ENCODE results near the gene TDRD7.

The TDRD7 gene

DNA sequence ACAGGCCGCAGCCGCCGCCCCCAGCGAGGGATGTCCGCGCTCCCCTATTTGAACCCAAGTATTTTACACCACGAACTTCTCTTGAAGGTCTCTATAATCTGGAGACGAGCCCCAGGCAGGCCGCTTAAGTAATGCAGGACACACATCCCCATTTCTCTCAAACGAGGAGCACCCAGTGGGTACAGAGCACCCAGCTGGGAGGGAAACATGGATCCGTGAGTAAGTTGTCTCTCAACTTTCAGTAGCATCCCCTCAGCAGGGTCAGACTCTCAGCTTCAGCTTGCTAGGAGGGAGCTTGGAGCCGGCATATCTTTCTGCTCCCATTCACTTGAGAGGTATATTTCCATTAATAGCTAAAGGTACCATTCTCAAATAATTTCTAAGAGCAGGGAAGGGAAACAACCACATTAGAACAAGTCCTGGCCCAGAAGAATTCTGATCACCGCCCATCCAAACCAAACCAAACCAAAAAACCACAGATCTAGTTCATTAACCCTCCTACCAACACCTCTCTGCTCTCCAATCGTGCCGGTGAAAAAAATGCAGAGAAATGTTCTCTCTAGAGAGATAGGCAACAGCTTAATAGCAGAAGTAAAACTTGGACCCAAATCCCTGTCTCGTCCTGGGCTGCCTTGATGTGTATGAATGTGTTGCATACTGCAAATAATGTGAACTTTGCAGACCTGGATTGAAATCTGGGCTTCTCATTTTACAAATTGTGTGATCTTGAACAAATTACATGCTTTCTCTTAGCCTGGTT is 910 bp downstream of the TDRD7 start:
- TF ChIP-seq, protein P1, sequence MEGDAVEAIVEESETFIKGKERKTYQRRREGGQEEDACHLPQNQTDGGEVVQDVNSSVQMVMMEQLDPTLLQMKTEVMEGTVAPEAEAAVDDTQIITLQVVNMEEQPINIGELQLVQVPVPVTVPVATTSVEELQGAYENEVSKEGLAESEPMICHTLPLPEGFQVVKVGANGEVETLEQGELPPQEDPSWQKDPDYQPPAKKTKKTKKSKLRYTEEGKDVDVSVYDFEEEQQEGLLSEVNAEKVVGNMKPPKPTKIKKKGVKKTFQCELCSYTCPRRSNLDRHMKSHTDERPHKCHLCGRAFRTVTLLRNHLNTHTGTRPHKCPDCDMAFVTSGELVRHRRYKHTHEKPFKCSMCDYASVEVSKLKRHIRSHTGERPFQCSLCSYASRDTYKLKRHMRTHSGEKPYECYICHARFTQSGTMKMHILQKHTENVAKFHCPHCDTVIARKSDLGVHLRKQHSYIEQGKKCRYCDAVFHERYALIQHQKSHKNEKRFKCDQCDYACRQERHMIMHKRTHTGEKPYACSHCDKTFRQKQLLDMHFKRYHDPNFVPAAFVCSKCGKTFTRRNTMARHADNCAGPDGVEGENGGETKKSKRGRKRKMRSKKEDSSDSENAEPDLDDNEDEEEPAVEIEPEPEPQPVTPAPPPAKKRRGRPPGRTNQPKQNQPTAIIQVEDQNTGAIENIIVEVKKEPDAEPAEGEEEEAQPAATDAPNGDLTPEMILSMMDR (conservative IDR thresholded peaks at IDR 0.05) = no peak
- no peak for TF ChIP-seq ZFX (IDR thresholded peaks at IDR 0.05)

DNA sequence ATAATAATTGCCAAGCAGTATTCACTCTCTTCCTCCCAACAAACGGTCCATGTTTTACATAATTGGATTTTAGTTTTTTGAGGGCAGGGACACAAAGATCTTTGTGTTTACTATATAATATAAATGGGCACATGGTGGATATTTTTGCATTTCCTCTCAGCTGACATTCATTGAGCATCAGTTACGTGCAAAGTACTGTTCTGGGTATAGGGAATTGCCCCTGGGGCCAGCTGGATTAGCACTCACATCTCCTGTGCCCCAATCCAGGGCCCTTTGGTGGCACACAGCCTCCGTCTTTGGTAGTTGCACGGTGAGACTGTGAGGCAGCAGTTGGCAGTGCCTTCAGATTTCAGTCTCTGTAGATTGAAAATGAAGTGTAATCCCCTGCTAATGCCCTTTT is 1.6 kb downstream of the TDRD7 start:
- no peak for TF ChIP-seq ZFX (IDR thresholded peaks at IDR 0.05)
- TF ChIP-seq, protein P1 (conservative IDR thresholded peaks at IDR 0.05) = no peak
- no peak overlapping the region for H3K27ac ChIP-seq

More for the DNA sequence above, 910 bp downstream of the TDRD7 start:
- H3K27ac ChIP-seq = peak overlapping the region; percentile 61

DNA sequence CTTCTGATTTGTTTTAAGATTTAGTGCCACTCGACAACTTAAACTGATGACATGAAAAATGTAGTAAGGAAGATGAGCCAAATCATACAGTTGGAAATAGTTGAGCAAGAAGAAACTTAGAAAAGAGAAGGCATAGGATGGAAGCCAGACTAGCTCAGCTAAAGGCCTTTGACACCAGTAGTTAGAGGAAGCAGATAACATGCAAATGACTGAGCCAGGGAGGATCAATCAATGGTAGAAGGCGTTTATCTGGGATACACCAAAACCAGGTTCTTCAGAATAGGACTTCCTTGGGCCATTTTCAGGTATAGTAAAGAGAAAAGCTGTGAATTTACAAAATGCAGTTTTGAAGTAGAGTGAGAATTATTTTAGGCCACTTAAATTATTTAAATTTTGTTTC is 3.2 kb downstream of the TDRD7 start:
- TF ChIP-seq, protein P1 (conservative IDR thresholded peaks at IDR 0.05) = no peak
- TF ChIP-seq ZFX (IDR thresholded peaks at IDR 0.05) = no peak
- H3K27ac ChIP-seq = no peak overlapping the region

DNA sequence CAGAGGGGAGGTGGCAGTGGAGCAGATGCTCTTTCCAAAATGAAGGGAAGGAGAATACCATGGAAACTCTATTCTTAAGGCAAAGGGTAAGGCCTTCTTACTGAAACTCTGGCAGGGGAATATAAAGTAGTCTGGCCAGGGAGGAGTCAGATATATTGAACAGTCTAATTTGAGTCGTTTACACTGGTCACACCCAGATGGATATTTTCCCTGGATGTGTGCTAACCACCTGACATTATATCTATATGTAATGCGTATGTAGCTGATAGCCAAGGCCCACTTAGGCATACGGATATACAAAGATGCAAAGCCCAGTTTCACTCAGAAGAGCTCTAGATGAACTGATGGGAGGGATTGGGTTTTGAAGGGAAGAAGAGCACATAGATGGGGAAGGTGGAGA is 7.0 kb downstream of the TDRD7 start:
- no peak overlapping the region for H3K27ac ChIP-seq
- no peak for TF ChIP-seq ZFX (IDR thresholded peaks at IDR 0.05)
- TF ChIP-seq, protein P1 (conservative IDR thresholded peaks at IDR 0.05) = no peak

DNA sequence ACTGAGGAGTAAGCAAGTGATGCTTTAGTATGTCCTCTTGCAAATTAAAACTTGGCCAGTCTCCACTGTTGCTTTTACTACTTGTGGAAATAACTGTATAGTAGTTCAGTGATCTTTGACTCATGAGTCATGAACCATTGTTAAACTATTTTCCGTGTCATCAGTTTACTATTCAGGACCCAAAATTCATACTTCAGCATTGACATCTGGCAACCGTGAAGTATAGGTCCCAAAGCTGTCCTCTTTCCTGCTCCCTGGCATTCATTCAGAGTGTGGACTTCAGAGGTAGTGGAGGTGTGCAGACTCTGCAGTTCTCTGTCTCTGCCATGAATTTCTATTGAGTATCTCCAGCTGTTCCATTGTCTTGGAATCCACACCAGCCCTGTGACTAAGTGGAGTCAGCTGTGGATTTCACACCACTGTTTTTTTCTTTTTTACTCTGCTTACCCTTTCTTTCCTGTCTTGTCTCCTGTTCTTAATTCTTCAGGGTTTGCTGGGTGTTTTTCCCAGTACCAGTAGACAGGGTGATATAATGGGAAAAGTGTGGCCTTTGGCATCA is 7.5 kb downstream of the TDRD7 start:
- TF ChIP-seq ZFX (IDR thresholded peaks at IDR 0.05) = no peak
- TF ChIP-seq, protein P1 (conservative IDR thresholded peaks at IDR 0.05) = no peak
- H3K27ac ChIP-seq = no peak overlapping the region

DNA sequence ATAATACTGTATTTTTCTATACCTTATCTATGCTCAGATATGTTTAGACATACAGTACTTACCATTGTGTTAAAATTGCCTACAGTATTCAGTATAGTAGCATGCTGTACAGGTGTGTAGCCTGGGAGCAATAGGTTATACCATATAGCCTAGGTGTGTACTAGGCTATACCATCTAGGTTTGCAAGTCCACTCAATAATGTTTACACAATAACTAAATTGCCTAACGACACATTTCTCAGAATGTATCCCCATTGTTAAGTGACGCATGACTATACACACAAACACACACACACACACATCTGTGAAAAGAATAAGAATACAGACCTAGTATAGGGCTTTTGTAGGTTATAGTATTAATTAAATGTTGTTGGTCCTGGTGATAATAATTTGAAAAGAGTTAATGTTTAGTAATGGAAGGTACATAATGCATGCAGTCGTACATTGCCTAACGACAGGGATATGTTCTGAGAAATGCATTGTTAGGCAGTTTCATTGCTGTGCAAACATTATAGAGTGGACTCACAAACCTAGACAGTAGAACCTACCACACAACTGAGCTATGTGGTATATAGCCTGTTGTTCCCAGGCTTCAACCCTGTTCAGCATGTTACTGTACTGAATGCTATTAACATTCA is 13.6 kb downstream of the TDRD7 start:
- TF ChIP-seq, protein P1 (conservative IDR thresholded peaks at IDR 0.05) = no peak
- TF ChIP-seq ZFX (IDR thresholded peaks at IDR 0.05) = no peak
- no peak overlapping the region for H3K27ac ChIP-seq

DNA sequence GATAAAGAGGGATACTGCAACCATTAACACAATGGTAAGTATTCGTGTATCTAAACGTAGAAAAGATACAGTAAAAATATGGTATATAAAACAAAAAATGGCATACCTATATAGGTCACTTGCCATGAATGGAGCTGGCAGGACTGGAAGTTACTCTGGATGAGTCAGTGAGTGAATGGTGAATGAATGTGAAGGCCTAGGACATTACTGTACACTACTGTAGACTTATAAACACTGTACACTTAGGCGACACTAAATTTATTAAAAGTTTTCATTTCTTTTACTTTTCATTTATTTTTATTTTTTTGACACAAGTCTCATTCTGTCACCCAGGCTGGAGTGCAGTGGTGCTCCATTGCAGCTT is 14.1 kb downstream of the TDRD7 start:
- TF ChIP-seq ZFX (IDR thresholded peaks at IDR 0.05) = no peak
- TF ChIP-seq, protein P1 (conservative IDR thresholded peaks at IDR 0.05) = no peak
- no peak overlapping the region for H3K27ac ChIP-seq

Measured in C4-2B (cell line).